Testis (tissue), 3 donors: ENCODE measurements around the gene SET. TPM values are rescaled to one million over a fixed set of nuclear protein-coding genes. Genes with fewer than 3 reads are reported as not detected.

Source experiments
- DNase-seq: peaks from one replicate; pipeline ENCODE4 v3.0.0-alpha.2; 2019
- H3K27ac ChIP-seq, 2 donors: fragments of 200-600 bp; sonication (generic); one replicate each; pipeline ENCODE4 v1.5.1; 2019
- H3K27me3 ChIP-seq: fragments of 200-600 bp; sonication (generic); one replicate; pipeline ENCODE4 v1.5.1; 2019
- H3K36me3 ChIP-seq: fragments of 200-600 bp; sonication (generic); one replicate; pipeline ENCODE4 v1.5.1; 2017; ENCODE audit warnings: low read depth; ENCODE audit errors: missing control alignments
- H3K4me1 ChIP-seq: fragments of 200-600 bp; sonication (generic); one replicate; pipeline ENCODE4 v1.5.1; 2019
- H3K4me3 ChIP-seq, 2 donors: fragments of 200-600 bp; sonication (generic); one replicate each; pipeline ENCODE4 v1.5.1; 2017 to 2019
- H3K9me3 ChIP-seq: fragments of 200-600 bp; sonication (generic); one replicate; pipeline ENCODE4 v1.5.1; 2017
- CTCF ChIP-seq, 3 experiments: fragments of 450-650 bp in 2 of 3; fragments of 200-600 bp in 1 of 3; sonication (generic) in 1 of 3; IDR thresholded peaks; one replicate each; pipeline ENCODE4 v1.5.1; 2016 to 2019; ENCODE audit warnings: antibody characterized with exemption in 3 of 3, mild to moderate bottlenecking in 2 of 3, moderate library complexity in 1 of 3
- POLR2A ChIP-seq: fragments of 450-650 bp; IDR thresholded peaks from one replicate; pipeline ENCODE4 v1.6.1; 2017; ENCODE audit warnings: antibody characterized with exemption, mild to moderate bottlenecking, moderate library complexity
- WGBS, 2 donors: methylation state at CpG; one replicate each; pipeline ENCODE4 v1.1.5; 2018; 5-methylcytosine and 5-hydroxymethylcytosine counted together
- intact Hi-C: fragments of 100-400 bp; cut with DNase I; formaldehyde crosslinking; loops from one replicate; pipeline ENCODE4 v1.15.1; 2023; ENCODE audit warnings: low total_unique reads
- polyA plus RNA-seq: library from polyadenylated mRNA; stranded (reverse); fragments of 350-450 nt; fragmentation: Illumina TruSeq; extraction: RNeasy Lipid Tissue Mini Kit (QIAGEN cat#74804); gene quantifications from one replicate; pipeline ENCODE4 v1.2.3, GENCODE V29; 2014; ENCODE audit warnings: low read depth, low replicate concordance; ENCODE audit not compliant: insufficient read depth
- total RNA-seq, 2 donors: library from RNA; depleted of rRNA; stranded (reverse); fragments of >200 nt; gene quantifications; one replicate each; pipeline ENCODE4 v1.2.3, GENCODE V29; 2016

The SET gene
- total and polyA plus RNA-seq, 3 donors from 2014 or later, result 113 to 159 (median 142) TPM

DNA sequence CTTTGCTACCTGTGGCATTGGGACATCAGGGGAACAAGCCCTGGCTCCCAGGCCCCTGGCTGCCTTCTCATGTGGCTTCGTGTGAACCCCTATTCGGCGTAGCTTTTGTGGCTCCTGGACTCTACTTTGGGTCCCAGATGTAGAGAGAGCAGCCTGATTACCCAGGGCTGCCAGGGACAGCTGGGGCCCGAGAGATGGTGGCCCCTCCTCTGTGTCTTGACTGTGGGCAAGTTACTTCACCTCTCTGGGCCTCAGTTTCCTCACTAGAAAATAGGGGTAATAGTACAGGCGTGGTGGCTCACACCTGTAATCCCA lies 15.3 kb downstream of the SET start:
- H3K27ac ChIP-seq, result peak overlapping the region in 1 of 2 donors; percentile 36
- 78 to 81% methylated on average over 4 to 5 of the region's 5 CpGs for WGBS, 2 donors
- no peaks in the 10 kb centered on the region for H3K27me3 ChIP-seq
- intact Hi-C loops, result no loop called here
- H3K4me1 ChIP-seq, result peaks cover 7% of the 10 kb centered on the region
- TF ChIP-seq CTCF (IDR thresholded peaks at IDR 0.05) (no peak), POLR2A (no peak)
- DNase-seq, result no peak
- H3K36me3 ChIP-seq, result no peaks in the 10 kb centered on the region
- H3K9me3 ChIP-seq, result no peaks in the 10 kb centered on the region
- no peak overlapping the region for H3K4me3 ChIP-seq

DNA sequence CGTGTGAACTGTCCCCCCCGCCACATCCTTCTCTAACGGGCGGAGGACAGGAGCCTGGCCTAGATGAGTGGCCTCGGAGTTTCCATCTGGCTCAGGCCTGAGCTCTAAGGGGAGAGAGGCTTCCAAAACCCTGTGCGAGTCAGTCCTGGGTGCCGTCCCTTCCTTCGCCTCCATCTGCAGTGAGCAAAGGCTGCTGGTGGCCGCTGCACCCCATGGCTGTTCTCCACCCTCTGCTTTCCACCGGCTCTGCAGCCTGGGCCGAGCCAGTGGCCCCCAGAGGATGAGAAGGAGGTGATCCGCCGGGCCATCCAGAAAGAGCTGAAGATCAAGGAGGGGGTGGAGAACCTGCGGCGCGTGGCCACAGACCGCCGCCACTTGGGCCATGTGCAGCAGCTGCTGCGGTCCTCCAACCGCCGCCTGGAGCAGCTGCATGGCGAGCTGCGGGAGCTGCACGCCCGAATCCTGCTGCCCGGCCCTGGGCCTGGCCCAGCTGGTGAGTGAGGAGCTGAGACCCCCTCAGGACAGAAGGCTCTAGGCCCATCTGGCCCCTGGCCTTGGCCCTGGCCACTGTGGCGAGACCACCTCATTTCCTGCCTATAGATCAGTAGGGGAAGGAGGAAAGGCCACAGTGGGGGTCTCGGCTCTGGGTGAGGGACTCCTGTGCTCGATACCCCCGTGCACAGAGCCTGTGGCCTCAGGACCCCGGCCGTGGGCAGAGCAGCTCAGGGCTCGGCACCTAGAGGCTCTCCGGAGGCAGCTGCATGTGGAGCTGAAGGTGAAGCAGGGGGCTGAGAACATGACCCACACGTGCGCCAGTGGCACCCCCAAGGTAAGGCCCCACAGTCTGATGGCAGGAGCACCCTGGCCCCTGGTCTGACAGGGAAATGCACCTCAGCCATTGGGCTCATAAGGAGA lies 16.3 kb downstream of the SET start:
- no peak for DNase-seq
- no peak overlapping the region for H3K4me3 ChIP-seq
- peaks cover 7% of the 10 kb centered on the region for H3K4me1 ChIP-seq
- TF ChIP-seq POLR2A (no peak), CTCF (IDR thresholded peaks at IDR 0.05) (no peak)
- 93 to 95% methylated on average over 24 to 36 of the region's 36 CpGs for WGBS, 2 donors
- no peaks in the 10 kb centered on the region for H3K9me3 ChIP-seq
- no peaks in the 10 kb centered on the region for H3K36me3 ChIP-seq
- H3K27me3 ChIP-seq, result no peaks in the 10 kb centered on the region
- H3K27ac ChIP-seq, result no peak overlapping the region
- intact Hi-C loops, result no loop called here

DNA sequence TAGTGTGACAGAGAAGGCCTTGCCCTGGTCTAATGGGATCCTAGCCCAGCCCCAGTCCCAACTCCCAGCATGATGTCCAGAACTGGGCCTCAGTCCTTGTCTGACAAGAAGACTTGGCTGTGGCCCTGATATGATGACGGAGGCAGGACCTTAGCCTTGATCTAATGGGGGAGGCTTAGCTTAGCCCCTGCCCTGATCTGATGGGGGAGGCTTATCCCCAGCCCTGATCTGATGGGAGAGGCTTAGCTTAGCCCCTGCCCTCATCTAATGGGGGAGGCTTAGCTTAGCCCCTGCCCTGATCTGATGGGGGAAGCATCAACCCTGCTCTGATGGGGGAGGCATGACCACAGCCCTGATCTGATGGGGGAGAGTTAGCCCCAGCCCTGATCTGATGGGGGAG lies 17.0 kb downstream of the SET start:
- H3K4me3 ChIP-seq, result no peak overlapping the region
- TF ChIP-seq POLR2A, result no peak
- TF ChIP-seq CTCF (IDR thresholded peaks at IDR 0.05), result no peak

GRCh38 chr9:128706671-128707381 lies 17.8 kb downstream of the SET start:
- TF ChIP-seq CTCF (IDR thresholded peaks at IDR 0.05) (no peak), POLR2A (no peak)
- Histone ChIP-seq H3K27ac (peak overlapping the region in 1 of 2 donors; percentile 61), H3K4me3 (no peak overlapping the region), H3K4me1 (peaks cover 7% of the 10 kb centered on the region), H3K27me3 (no peaks in the 10 kb centered on the region), H3K9me3 (no peaks in the 10 kb centered on the region), H3K36me3 (no peaks in the 10 kb centered on the region)
- WGBS, 2 donors, result 59 to 67% methylated on average over 12 to 23 of the region's 23 CpGs
- DNase-seq, result peak; percentile 67
- intact Hi-C loops, result no loop called here

More for the DNA sequence above, 17.0 kb downstream of the SET start:
- 73% methylated on average over 1 of the region's 1 CpG; no CpG with 5 or more reads in 1 of the 2 donors for WGBS, 2 donors
- intact Hi-C loops, result no loop called here
- H3K27me3 ChIP-seq, result no peaks in the 10 kb centered on the region
- H3K4me1 ChIP-seq, result peaks cover 7% of the 10 kb centered on the region
- H3K36me3 ChIP-seq, result no peaks in the 10 kb centered on the region
- H3K9me3 ChIP-seq, result no peaks in the 10 kb centered on the region
- no peak for DNase-seq
- peak overlapping the region in 1 of 2 donors; percentile 61 for H3K27ac ChIP-seq
